Liver (tissue), 9 donors: ENCODE data around the gene CEND1. TPM values are rescaled to one million over a fixed set of nuclear protein-coding genes. Genes with fewer than 3 reads are reported as not detected.

Experiments used
- DNase-seq: peaks from one replicate; pipeline ENCODE4 v3.0.0-alpha.2; 2017; ENCODE audit warnings: low spot score
- H3K27ac ChIP-seq, 2 donors: one replicate each; pipeline ENCODE4 v1.7.0; 2013; ENCODE audit warnings: inconsistent platforms in 2 of 2, low read length in 2 of 2, control low read depth in 1 of 2, low read depth in 1 of 2, mild to moderate bottlenecking in 1 of 2
- H3K27me3 ChIP-seq, 4 donors: one replicate each; pipeline versions ENCODE4 v1.6.1 to v1.7.0; 2013; ENCODE audit warnings: low read length in 3 of 4, inconsistent platforms in 1 of 4, mild to moderate bottlenecking in 1 of 4, moderate library complexity in 1 of 4; ENCODE audit not compliant: control insufficient read depth in 4 of 4, insufficient read depth in 4 of 4
- H3K36me3 ChIP-seq, 4 donors: one replicate each; pipeline versions ENCODE4 v1.6.1 to v1.7.0; 2013; ENCODE audit warnings: low read length in 3 of 4, mild to moderate bottlenecking in 3 of 4, low read depth in 1 of 4, moderate library complexity in 1 of 4; ENCODE audit not compliant: control insufficient read depth in 4 of 4, insufficient read depth in 3 of 4
- H3K4me1 ChIP-seq, 4 donors: one replicate each; pipeline versions ENCODE4 v1.6.1 to v1.7.0; 2013; ENCODE audit warnings: low read length in 3 of 4, mild to moderate bottlenecking in 3 of 4, moderate library complexity in 1 of 4; ENCODE audit not compliant: control insufficient read depth in 4 of 4, insufficient read depth in 4 of 4
- H3K4me3 ChIP-seq, 3 donors: one replicate each; pipeline versions ENCODE4 v1.6.1 to v1.7.0; 2013; ENCODE audit warnings: low read length in 3 of 3, control low read depth in 1 of 3, low read depth in 1 of 3, mild to moderate bottlenecking in 1 of 3
- H3K9ac ChIP-seq, 2 donors: one replicate each; pipeline ENCODE4 v1.7.0; 2013; ENCODE audit warnings: low read length in 2 of 2, mild to moderate bottlenecking in 2 of 2, moderate library complexity in 2 of 2, control low read depth in 1 of 2, low read depth in 1 of 2
- H3K9me3 ChIP-seq, 4 donors: one replicate each; pipeline versions ENCODE4 v1.6.1 to v1.7.0; 2013; ENCODE audit warnings: low read length in 3 of 4; ENCODE audit not compliant: control insufficient read depth in 4 of 4
- EGR1 ChIP-seq, 2 donors: IDR thresholded peaks; 2 replicates each; pipeline ENCODE4 v1.6.1; 2016 to 2018; ENCODE audit warnings: antibody characterized with exemption in 2 of 2, low read depth in 2 of 2
- FOXA1 ChIP-seq: IDR thresholded peaks from 2 replicates; pipeline ENCODE4 v1.6.1; 2016; ENCODE audit warnings: antibody characterized with exemption
- GABPA ChIP-seq, 2 donors: IDR thresholded peaks in 1 of 2; conservative IDR thresholded peaks in 1 of 2; 2 replicates each; pipeline ENCODE4 v1.6.1; 2016; ENCODE audit warnings: antibody characterized with exemption in 2 of 2, mild to moderate bottlenecking in 1 of 2, moderate library complexity in 1 of 2
- HNF4A ChIP-seq, 2 donors: conservative IDR thresholded peaks; 2 replicates each; pipeline ENCODE4 v1.6.1; 2016; ENCODE audit warnings: antibody characterized with exemption in 2 of 2, mild to moderate bottlenecking in 2 of 2
- HNF4G ChIP-seq: IDR thresholded peaks from 2 replicates; pipeline ENCODE4 v1.6.1; 2016; ENCODE audit warnings: antibody characterized with exemption
- JUND ChIP-seq, 2 donors: IDR thresholded peaks; 2 replicates each; pipeline ENCODE4 v1.6.1; 2016; ENCODE audit warnings: antibody characterized with exemption in 2 of 2
- NR2F2 ChIP-seq: IDR thresholded peaks from 2 replicates; pipeline ENCODE4 v1.6.1; 2016; ENCODE audit warnings: antibody characterized with exemption
- RAD21 ChIP-seq, 2 donors: IDR thresholded peaks; 2 replicates each; pipeline ENCODE4 v1.6.1; 2016; ENCODE audit warnings: antibody characterized with exemption in 2 of 2, mild to moderate bottlenecking in 2 of 2
- TAF1 ChIP-seq: conservative IDR thresholded peaks from 2 replicates; pipeline ENCODE4 v1.6.1; 2016; ENCODE audit warnings: antibody characterized with exemption, mild to moderate bottlenecking
- YY1 ChIP-seq: IDR thresholded peaks from 2 replicates; pipeline ENCODE4 v1.6.1; 2016; ENCODE audit warnings: antibody characterized with exemption, mild to moderate bottlenecking
- whole genome bisulfite sequencing: extraction: QIAGEN DNeasy Blood & Tissue Kit; methylation state at CpG from one replicate; pipeline ENCODE4 v1.1.7; 2013; 5-methylcytosine and 5-hydroxymethylcytosine counted together
- polyA plus RNA-seq, 2 donors: library from polyadenylated mRNA; stranded (reverse) in 1 of 2; unstranded in 1 of 2; fragments of 200-250 nt in 1 of 2; fragments of >200 nt in 1 of 2; fragmentation: Nextera tagmentation in 1 of 2; extraction: Ambion mirVana in 1 of 2; gene quantifications; one replicate each; pipeline versions ENCODE4 v1.2.1 to v1.2.3, GENCODE V29; 2013 to 2015
- total RNA-seq, 2 donors: library from RNA; depleted of rRNA; stranded (reverse); fragments of >200 nt; gene quantifications; one replicate each; pipeline ENCODE4 v1.2.3, GENCODE V29; 2014
- TF ChIP-seq, protein P1 (sequence below): IDR thresholded peaks from 2 replicates; pipeline ENCODE4 v1.6.1; 2016; ENCODE audit warnings: antibody characterized with exemption, mild to moderate bottlenecking
- TF ChIP-seq, protein P2 (sequence below): IDR thresholded peaks from 2 replicates; pipeline ENCODE4 v1.6.1; 2016; ENCODE audit warnings: antibody characterized with exemption
- TF ChIP-seq, protein P3 (sequence below): IDR thresholded peaks from 2 replicates; pipeline ENCODE4 v1.6.1; 2016; ENCODE audit warnings: antibody characterized with exemption
- donor health status: healthy.
- donor health status: healthy.
- donor health status: healthy.
- donor health status: healthy.
- donor health status: healthy.

The CEND1 gene
- total and polyA plus RNA-seq, 4 donors: not detected

DNA sequence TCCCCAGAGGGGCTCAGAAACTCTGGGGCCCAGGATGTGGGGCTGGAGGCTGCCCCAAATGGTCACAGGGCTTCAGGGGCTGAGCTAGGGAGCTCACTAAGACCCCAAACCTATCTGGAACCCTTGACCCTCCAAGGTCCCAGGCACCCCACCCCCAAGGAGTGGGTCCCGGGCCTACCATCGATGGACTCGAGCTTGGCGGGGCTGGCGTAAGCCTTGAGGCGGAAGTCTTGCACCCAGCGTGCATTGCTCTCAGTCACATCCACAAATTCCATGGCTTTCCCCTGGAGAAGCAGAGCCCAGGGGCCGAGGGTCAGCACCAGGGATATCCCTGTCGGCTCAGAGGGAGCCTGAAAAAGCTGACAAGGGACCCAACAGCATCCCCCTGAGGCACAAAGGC, 16.1 kb downstream of the CEND1 start:
- no peak overlapping the region for H3K4me3 ChIP-seq
- H3K27ac ChIP-seq: no peak overlapping the region
- H3K9me3 ChIP-seq: no peaks in the 10 kb centered on the region
- TF ChIP-seq HNF4A (conservative IDR thresholded peaks at IDR 0.05) (no peak), HNF4G (no peak), FOXA1 (no peak), YY1 (no peak), JUND (IDR thresholded peaks at IDR 0.05) (no peak), EGR1 (IDR thresholded peaks at IDR 0.05; ENCODE audit: low read depth in 2 of 2) (no peak), TAF1 (no peak)
- TF ChIP-seq, protein P1, sequence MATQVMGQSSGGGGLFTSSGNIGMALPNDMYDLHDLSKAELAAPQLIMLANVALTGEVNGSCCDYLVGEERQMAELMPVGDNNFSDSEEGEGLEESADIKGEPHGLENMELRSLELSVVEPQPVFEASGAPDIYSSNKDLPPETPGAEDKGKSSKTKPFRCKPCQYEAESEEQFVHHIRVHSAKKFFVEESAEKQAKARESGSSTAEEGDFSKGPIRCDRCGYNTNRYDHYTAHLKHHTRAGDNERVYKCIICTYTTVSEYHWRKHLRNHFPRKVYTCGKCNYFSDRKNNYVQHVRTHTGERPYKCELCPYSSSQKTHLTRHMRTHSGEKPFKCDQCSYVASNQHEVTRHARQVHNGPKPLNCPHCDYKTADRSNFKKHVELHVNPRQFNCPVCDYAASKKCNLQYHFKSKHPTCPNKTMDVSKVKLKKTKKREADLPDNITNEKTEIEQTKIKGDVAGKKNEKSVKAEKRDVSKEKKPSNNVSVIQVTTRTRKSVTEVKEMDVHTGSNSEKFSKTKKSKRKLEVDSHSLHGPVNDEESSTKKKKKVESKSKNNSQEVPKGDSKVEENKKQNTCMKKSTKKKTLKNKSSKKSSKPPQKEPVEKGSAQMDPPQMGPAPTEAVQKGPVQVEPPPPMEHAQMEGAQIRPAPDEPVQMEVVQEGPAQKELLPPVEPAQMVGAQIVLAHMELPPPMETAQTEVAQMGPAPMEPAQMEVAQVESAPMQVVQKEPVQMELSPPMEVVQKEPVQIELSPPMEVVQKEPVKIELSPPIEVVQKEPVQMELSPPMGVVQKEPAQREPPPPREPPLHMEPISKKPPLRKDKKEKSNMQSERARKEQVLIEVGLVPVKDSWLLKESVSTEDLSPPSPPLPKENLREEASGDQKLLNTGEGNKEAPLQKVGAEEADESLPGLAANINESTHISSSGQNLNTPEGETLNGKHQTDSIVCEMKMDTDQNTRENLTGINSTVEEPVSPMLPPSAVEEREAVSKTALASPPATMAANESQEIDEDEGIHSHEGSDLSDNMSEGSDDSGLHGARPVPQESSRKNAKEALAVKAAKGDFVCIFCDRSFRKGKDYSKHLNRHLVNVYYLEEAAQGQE: no peak
- H3K9ac ChIP-seq: no peak overlapping the region
- H3K27me3 ChIP-seq: no peaks in the 10 kb centered on the region
- H3K4me1 ChIP-seq: peaks cover 10 to 26% (median 15%) of the 10 kb centered on the region in 4 donors
- 94% methylated on average over 9 of the region's 9 CpGs for WGBS
- H3K36me3 ChIP-seq: peaks cover 5 to 25% (median 12%) of the 10 kb centered on the region in 4 donors
- DNase-seq: no peak

DNA sequence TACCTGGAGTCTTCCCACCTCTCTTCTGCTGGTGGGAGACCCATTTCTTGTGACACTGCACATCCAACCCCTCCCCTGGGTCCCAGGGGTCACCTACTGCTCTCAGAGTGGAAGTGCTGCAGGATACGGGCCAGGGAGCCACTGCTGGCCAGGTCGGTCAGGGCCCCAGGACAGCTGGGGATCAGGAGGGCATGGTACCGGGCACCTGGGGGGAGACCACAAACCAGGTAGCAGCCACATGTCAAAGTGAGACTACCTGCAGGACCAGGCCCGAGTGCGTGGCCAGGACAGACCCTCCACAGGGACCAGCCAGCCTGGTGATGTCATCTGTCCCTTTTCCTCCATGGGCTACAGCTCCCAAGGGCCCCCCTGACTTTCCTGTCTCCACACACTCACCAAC, 16.5 kb downstream of the CEND1 start:
- H3K9me3 ChIP-seq: no peaks in the 10 kb centered on the region
- TF ChIP-seq JUND (IDR thresholded peaks at IDR 0.05) (no peak), GABPA (IDR thresholded peaks at IDR 0.05 in 1 of 2, conservative IDR thresholded peaks at IDR 0.05 in 1 of 2) (no peak), NR2F2 (no peak), HNF4G (no peak), YY1 (no peak), TAF1 (no peak), RAD21 (IDR thresholded peaks at IDR 0.05) (no peak)
- TF ChIP-seq, protein P2, sequence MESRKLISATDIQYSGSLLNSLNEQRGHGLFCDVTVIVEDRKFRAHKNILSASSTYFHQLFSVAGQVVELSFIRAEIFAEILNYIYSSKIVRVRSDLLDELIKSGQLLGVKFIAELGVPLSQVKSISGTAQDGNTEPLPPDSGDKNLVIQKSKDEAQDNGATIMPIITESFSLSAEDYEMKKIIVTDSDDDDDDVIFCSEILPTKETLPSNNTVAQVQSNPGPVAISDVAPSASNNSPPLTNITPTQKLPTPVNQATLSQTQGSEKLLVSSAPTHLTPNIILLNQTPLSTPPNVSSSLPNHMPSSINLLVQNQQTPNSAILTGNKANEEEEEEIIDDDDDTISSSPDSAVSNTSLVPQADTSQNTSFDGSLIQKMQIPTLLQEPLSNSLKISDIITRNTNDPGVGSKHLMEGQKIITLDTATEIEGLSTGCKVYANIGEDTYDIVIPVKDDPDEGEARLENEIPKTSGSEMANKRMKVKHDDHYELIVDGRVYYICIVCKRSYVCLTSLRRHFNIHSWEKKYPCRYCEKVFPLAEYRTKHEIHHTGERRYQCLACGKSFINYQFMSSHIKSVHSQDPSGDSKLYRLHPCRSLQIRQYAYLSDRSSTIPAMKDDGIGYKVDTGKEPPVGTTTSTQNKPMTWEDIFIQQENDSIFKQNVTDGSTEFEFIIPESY: no peak
- TF ChIP-seq, protein P3, sequence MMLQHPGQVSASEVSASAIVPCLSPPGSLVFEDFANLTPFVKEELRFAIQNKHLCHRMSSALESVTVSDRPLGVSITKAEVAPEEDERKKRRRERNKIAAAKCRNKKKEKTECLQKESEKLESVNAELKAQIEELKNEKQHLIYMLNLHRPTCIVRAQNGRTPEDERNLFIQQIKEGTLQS: no peak
- H3K27me3 ChIP-seq: no peaks in the 10 kb centered on the region
- DNase-seq: no peak
- no peak overlapping the region for H3K4me3 ChIP-seq
- 93% methylated on average over 5 of the region's 5 CpGs for WGBS
- peaks cover 7 to 22% (median 12%) of the 10 kb centered on the region in 4 donors for H3K4me1 ChIP-seq
- no peak overlapping the region for H3K9ac ChIP-seq
- no peak overlapping the region for H3K27ac ChIP-seq
- peaks cover 5 to 25% (median 12%) of the 10 kb centered on the region in 4 donors for H3K36me3 ChIP-seq
